HL-60 (cell line): ENCODE data around the gene ARID1A.

Experiments used
- DNase-seq, 2 experiments: peaks; one replicate each; pipeline ENCODE4 v3.0.0-alpha.2; 2010 to 2020; ENCODE audit warnings: low read depth in 1 of 2, low spot score in 1 of 2
- H3K27ac ChIP-seq: fragments of 250-450 bp; sonication (Bioruptor Pico); replicated peaks from 2 replicates; pipeline ENCODE4 v1.5.1; 2020; ENCODE audit warnings: mild to moderate bottlenecking, moderate library complexity
- H3K27me3 ChIP-seq: fragments of 250-450 bp; sonication (Bioruptor Pico); 2 replicates; pipeline ENCODE4 v1.5.1; 2021; ENCODE audit warnings: mild to moderate bottlenecking, moderate library complexity; ENCODE audit not compliant: insufficient read depth, poor library complexity, severe bottlenecking
- H3K4me3 ChIP-seq: replicated peaks from 2 replicates; pipeline ENCODE4 v1.5.1; 2011; ENCODE audit warnings: mild to moderate bottlenecking, control low read depth, low read length; ENCODE audit not compliant: insufficient read depth
- GABPA ChIP-seq: IDR thresholded peaks from 2 replicates; pipeline ENCODE4 v1.6.1; 2012; ENCODE audit warnings: low read depth
- POLR2AphosphoS5 ChIP-seq: IDR thresholded peaks from 2 replicates; pipeline ENCODE4 v1.6.1; 2012; ENCODE audit warnings: low read depth
- SPI1 ChIP-seq: IDR thresholded peaks from 2 replicates; pipeline ENCODE4 v1.6.1; 2012; ENCODE audit warnings: low read depth, mild to moderate bottlenecking, borderline replicate concordance
- TF ChIP-seq, protein P1 (sequence below): IDR thresholded peaks from 2 replicates; pipeline ENCODE4 v1.6.1; 2012; ENCODE audit warnings: low read depth; ENCODE audit not compliant: insufficient replicate concordance
- TF ChIP-seq, protein P2 (sequence below): IDR thresholded peaks from one replicate; pipeline ENCODE4 v1.5.1; 2011; ENCODE audit warnings: low read length, control low read depth, inconsistent platforms; ENCODE audit not compliant: insufficient read depth

Gene ARID1A

DNA sequence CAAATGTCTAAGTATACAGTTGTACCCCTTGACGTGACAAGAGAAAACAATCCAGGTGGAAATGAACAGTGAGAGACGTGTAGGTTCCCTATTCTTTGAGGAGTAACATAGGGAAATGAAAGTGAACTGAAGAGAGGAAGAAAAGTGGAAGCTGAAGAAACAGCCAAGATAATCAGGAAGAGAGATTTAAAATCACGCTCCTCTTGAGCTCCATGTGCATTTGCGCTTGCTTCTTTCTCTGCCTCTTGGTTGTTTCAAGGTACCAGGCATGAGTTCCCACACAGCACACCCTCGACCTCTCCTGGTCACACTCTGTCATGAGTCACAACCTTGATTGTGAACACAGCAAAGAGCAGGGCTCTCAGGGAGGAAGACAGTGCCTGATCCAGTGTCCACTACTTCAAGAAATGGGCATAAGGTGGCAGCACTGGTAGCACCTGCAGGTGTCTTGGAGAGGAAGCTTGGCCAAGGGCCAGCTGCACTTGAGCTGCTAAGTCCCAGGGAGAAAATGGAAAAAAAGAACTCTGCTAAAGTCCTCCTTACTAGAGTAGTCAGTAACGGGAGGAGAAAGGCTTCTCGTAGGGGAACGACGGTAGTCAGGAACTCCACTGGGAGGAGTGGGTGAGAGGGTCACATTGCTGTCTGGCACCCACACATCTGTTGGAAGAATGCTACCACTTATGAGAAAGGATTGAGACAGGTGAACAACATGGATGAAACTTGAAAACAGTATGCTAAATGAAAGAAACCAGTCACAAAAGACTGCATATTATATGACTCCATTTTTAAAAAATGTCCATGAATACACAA lies 18.3 kb upstream of the ARID1A start:
- H3K27ac ChIP-seq, result peak overlapping the region; percentile 22; the same call in 1 of the 2 replicates

DNA sequence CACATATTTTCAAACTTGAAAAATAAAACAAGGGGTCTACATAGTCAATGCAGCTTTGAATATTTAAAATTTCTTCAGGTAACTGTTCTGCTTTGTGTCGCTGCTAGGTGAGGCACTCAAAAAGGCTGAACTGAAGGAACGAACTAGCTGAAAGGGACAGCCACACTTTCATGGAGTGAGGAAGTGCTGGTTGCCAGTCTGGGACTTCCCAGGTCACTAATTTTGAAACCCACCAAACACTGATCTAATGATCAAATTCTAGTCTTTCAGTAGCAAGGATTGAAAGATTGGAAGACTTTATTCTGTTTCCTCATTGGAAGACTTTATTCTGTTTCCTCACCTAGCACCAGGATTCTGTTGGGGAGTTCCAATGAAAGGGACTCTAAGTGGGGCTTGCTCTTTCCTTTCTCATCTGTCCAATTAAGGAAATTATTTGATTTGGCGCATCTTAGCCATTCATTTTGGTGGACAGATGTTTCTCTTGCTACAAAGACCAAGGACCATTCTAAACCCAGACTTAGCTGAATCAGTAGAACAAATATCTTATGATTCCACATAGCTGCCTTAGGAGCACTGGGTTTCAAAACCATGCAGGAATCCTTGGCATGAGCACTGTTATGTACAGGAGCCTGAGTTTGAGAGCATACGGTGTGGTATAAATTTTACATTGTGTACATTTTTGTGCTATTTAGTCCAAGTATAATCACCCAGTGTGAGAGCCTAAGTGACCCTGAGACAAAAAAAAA lies 10.9 kb upstream of the ARID1A start:
- no peak for TF ChIP-seq GABPA
- no peak for TF ChIP-seq SPI1
- TF ChIP-seq, protein P1, sequence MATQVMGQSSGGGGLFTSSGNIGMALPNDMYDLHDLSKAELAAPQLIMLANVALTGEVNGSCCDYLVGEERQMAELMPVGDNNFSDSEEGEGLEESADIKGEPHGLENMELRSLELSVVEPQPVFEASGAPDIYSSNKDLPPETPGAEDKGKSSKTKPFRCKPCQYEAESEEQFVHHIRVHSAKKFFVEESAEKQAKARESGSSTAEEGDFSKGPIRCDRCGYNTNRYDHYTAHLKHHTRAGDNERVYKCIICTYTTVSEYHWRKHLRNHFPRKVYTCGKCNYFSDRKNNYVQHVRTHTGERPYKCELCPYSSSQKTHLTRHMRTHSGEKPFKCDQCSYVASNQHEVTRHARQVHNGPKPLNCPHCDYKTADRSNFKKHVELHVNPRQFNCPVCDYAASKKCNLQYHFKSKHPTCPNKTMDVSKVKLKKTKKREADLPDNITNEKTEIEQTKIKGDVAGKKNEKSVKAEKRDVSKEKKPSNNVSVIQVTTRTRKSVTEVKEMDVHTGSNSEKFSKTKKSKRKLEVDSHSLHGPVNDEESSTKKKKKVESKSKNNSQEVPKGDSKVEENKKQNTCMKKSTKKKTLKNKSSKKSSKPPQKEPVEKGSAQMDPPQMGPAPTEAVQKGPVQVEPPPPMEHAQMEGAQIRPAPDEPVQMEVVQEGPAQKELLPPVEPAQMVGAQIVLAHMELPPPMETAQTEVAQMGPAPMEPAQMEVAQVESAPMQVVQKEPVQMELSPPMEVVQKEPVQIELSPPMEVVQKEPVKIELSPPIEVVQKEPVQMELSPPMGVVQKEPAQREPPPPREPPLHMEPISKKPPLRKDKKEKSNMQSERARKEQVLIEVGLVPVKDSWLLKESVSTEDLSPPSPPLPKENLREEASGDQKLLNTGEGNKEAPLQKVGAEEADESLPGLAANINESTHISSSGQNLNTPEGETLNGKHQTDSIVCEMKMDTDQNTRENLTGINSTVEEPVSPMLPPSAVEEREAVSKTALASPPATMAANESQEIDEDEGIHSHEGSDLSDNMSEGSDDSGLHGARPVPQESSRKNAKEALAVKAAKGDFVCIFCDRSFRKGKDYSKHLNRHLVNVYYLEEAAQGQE, result no peak
- H3K4me3 ChIP-seq, result no peak overlapping the region
- H3K27ac ChIP-seq, result no peak overlapping the region
- DNase-seq, result no peak
- H3K27me3 ChIP-seq, result no peaks in the 10 kb centered on the region

More for the DNA sequence above, 18.3 kb upstream of the ARID1A start:
- TF ChIP-seq, protein P1, result no peak
- TF ChIP-seq, protein P2, sequence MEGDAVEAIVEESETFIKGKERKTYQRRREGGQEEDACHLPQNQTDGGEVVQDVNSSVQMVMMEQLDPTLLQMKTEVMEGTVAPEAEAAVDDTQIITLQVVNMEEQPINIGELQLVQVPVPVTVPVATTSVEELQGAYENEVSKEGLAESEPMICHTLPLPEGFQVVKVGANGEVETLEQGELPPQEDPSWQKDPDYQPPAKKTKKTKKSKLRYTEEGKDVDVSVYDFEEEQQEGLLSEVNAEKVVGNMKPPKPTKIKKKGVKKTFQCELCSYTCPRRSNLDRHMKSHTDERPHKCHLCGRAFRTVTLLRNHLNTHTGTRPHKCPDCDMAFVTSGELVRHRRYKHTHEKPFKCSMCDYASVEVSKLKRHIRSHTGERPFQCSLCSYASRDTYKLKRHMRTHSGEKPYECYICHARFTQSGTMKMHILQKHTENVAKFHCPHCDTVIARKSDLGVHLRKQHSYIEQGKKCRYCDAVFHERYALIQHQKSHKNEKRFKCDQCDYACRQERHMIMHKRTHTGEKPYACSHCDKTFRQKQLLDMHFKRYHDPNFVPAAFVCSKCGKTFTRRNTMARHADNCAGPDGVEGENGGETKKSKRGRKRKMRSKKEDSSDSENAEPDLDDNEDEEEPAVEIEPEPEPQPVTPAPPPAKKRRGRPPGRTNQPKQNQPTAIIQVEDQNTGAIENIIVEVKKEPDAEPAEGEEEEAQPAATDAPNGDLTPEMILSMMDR, result peak; percentile 54
- TF ChIP-seq SPI1 (peak; percentile 31; the same call in 1 of the 2 replicates), POLR2AphosphoS5 (peak; percentile 34; the same call in 1 of the 2 replicates)
- Histone ChIP-seq H3K4me3 (no peak overlapping the region), H3K27me3 (no peaks in the 10 kb centered on the region)
- peak; percentile 90 to 95 for DNase-seq

DNA sequence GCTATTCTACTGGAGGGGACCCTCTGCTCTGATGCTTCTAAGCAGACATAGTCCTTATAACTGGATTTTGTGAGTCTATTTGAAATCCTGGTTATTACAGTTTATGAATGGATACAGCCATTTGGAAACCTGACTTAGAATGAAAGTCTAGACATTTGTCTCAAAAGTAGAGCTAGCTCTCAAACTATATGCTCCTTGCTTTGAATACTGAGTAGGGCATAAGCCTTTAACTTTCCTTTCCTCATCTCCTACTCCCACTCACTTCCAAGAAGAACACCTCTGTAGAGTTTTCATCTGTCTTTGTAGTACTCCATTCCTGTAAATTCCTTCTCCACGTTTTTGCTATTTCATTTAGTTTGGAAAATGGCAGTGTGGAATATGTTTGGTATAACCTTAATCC lies 9.0 kb upstream of the ARID1A start:
- no peak for TF ChIP-seq POLR2AphosphoS5
- TF ChIP-seq, protein P2, result no peak
- no peak for TF ChIP-seq GABPA
- TF ChIP-seq SPI1, result no peak
- TF ChIP-seq, protein P1, result no peak
- no peaks in the 10 kb centered on the region for H3K27me3 ChIP-seq
- H3K4me3 ChIP-seq, result no peak overlapping the region
- H3K27ac ChIP-seq, result no peak overlapping the region
- no peak for DNase-seq
